ENCODE data around the gene RPP38.

Gene RPP38

DNA sequence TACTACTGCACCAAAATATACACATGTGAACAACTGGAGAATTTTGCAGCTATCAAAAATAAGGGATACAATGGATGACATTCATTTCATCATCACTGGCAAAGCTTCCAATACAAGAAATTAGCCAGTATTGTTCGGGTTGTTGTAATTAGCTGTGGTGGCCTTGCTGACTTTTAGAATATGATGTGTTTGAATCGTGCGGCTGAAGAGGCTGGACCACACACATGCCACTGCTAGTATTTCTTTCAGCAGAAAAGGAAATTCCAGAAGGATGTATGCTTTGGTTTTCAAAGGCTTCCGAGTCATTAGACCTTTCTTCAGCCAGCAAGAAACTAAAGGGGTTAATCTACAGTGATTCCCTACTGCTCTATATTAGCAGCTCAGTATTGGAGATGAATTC is 16.6 kb downstream of the RPP38 start:
- DNase-seq, result no peak

DNA sequence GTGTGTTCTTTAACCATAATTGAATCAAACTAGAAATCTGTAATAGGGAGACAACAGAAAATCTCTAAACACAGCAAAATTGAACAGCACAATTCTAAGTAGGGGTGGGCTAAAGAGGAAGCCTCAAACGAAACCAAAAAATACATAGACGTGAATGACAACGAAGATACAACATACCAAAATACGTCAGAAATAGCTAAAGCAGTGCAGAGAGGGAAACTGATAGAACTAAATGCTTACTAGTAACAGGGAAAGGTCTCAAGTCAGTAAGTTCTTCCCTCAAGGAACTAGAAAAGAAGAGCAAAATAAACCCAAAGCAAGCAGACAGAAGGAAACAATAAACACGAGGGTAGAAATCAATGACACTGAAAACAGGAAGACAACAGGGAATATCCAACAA is 19.1 kb downstream of the RPP38 start:
- no peak for DNase-seq

DNA sequence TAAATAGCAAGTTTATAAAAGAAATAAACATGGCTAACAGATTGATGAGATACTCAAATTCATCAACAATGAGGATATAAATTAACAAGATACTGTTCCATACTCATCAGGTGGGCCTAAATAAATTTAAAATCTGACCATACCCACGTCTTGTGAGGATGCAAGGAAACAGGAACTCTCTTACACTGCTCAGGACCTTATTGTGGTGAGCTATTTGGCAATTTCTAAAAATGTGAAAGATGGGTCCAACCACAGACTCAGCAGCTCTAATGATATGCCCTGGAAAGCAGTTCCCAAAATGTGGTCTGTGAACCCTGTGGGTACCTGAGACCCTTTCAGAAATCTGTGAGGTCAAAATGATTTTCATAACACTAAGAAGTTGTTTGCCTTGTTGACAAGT is 21.5 kb downstream of the RPP38 start:
- DNase-seq, result no peak

DNA sequence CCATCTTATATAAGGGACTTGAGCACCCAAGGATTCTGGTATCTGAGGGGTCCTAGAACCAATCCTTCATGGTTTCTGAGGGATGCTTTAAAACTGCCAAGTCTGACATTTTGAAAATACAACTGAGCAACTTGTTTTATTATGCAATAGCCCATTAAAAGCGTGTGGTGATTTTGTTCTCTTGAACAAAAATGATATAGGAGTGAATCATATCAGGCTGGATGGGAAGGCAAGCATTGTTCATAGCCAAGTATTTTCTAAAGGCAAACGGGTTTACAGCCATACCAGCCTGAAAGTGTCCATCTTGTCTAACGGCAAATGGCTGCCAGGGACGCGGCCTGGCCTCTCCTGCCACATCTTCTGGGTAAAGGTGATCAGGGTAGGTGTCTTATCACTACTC is 23.4 kb downstream of the RPP38 start:
- no peak for DNase-seq

DNA sequence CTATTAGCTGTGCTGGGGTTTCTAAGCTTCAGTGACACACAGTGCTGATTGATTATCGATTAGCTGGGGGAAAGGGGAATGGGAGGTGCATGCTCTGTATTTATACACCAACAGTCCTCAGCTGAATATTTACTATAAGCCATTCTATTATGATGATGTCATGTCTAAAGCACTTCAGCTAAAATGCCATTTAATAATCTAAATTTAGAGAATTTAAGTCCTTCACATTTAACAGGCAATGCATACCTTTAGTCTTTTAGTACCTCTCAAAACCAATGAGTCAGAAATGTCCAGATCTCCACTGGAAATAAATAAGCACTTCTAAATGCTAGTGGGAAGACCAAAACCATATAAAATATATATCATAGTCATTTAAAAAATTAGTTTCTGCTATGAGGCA is 24.6 kb downstream of the RPP38 start:
- DNase-seq, result no peak

DNA sequence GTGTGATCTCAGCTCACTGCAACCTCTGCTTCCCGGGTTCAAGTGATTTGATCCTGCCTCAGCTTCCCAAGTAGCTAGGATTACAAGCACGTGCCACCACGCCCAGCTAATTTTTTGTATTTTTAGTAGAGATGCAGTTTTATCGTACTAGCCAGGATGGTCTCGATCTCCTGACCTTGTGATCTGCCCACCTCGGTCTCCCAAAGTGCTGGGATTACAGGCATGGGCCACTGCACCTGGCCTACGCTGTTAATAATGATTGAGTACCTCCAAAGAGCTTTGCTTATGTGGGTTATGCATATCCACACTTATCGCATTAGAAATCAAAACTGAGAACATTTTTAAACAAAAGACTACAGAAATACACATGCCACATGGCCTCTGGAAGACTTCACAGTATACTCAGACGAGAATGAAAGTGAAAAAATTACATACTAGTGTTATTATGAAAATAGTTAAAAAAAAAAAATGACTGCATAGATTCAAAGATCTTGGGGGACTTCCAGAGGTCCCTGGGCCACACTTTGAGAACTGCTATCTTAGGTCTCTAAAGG is 25.4 kb downstream of the RPP38 start:
- DNase-seq, result no peak

DNA sequence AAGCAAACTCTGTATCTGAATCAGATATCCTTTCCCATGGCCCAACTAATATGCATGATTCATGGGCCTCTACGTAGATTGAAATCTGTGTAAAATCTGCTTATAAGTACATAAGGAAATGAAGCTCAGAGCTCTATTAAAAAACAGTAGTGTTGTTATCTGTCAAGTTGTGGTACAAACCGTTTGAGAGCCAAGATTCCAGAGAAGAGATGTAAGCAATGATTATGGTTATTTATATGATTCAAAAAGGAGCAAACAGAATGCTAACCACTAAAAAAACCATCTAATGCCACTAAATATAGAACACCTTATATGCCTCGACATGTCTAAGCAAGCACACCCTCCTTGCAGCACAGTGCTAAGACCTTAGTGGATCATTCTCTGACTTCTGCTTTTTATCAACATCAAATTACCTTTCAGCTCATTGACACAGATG is 26.6 kb downstream of the RPP38 start:
- DNase-seq, result no peak

DNA sequence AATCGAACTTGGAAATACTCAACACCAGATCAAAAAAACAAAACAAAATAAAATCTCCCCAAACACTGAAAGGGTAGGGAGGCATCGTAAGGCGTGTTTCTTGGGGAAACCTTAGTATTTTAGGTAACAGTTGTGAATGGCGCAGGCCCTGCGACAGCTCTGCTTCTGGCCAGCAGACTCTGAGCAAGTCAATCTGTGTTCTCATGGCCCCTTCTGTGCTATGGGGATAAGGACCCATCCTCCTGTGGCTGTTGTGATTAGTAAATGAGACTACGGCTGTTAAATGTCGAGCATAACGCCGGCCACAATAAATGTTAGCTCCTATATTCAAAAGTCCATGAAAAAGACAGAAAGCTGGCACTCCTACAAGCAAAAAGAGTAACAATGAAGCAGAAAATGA is 27.0 kb downstream of the RPP38 start:
- no peak for DNase-seq

DNA sequence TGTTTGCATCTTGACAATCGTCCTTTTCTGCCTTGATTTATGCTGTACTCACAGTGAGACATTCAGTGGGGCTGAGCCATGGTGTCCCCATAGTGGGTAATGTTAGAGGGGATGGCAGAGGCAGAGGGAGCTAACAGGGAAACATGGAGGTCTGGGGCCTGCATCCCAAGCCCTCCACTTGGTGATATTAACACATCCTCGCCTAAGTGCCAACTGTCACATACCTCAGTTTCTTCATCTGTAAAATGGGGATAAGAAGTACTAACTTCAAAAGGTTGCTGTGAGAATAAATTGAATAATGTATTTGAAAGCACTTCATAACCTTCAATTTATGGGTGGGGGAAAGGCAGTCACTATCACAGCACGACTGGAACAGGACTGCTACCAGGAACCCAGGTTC is 27.8 kb downstream of the RPP38 start:
- DNase-seq, result no peak

DNA sequence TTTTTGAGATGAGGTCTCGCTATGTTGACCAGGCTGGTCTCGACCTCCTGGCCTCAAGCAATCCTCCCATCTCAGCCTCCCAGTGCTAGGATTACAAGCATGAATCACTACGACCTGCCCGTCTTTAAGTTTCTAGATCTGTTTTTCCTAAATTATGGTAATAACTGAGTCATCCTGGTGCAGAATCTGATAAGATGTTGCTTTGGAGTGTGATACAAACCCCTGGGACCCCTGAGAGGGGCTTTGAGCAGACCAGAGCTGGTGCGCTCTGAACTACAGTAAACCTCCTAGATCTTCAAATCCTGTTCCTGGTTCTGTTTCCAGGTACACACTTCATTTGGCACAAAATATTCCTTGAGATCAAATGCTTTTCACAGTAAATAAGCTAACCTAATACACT is 34.2 kb downstream of the RPP38 start:
- DNase-seq, result no peak

DNA sequence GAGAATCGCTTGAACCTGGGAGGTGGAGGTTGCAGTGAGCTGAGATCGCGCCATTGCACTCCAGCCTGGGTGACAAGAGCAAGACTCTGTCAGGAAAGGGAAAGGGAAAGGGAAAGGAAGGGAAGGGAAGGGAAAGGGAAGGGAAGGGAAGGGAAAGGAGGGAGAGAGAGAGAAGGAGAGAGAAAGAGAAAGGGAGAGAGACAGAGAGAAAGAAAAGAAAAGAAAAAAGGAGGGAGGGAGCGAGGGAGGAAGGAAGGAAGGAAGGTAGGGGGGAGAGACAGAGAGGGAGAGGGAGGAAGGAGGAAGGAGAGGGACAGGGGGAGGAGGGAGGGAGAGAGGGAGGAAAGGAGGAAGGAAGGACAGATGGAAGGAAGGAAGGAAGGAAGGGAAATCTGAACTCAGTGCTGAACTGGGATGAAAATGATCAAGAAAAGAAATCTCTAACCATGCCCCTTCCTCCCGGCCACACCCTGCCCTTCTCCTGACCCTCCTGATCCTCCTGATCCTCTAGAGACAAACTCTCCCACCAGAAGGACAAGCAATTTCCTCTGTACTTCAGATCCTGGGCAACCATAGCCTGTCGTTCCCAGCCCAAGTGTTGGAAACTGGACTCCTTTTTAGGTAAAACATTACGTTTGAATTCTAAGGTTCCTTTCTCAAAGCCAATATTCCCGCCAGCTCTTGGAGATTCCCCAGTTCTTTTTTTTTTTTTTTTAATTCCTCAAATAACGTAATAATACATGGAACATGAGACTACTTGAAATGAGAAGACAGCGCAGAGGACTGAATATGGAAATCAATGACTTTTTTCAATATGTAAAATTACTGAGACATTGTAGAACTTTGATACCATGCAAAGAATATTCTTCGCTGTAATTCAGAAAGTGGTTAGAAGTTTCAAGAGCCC is 39.2 kb downstream of the RPP38 start:
- no peak for DNase-seq

DNA sequence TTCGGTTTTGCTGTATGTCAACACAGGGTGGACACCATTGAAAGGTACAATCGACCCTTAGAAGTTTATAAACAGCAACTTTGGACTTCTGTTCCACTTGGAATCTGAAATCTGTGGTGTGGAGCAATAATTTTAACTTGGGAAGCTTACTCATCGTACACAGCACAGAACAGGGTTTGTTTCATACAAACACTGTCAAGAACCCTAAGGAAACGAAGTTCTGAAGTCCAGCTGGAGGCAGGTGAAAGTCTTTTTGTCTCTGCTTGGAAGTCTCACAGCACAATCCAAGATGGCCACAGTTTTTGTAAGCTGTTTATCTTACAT is 39.8 kb downstream of the RPP38 start:
- no peak for DNase-seq

DNA sequence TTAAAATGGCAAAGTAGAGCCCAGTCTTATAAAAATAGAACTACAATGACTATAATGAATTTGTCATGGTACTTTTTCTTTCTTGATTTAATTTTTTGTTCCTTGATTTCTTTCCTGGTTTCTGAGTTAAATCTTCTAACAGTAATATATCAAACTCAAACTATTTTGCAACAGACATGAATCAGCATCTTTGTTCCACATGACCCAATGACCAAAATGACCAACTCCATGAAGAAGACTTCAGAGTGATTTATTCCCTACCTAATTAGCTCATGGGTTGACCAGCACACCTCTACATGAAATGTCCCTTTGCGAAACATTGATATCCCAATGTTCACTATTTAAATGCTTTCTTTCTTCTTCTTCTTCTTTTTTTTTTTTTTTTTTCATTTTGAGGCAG is 40.5 kb downstream of the RPP38 start:
- DNase-seq, result no peak

DNA sequence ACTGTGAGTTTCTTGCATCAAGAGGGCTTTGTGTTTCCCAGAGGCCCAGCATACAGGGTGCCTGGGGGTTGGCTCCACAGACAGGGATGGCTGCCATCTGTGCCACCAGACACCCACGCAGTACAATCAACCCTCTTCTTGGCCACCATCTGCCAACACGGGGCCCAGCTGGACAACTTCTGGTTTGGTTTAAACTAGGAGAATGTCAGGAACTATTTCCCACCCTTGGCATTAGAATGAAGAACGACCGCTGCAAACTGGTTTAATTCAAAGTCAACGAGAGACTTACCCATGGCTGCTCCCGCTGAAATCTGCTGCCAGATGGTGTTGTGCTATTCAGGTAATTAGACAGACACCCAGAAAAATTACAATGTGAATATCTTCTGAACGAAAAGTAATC is 43.5 kb downstream of the RPP38 start:
- DNase-seq, result peak; percentile 77

DNA sequence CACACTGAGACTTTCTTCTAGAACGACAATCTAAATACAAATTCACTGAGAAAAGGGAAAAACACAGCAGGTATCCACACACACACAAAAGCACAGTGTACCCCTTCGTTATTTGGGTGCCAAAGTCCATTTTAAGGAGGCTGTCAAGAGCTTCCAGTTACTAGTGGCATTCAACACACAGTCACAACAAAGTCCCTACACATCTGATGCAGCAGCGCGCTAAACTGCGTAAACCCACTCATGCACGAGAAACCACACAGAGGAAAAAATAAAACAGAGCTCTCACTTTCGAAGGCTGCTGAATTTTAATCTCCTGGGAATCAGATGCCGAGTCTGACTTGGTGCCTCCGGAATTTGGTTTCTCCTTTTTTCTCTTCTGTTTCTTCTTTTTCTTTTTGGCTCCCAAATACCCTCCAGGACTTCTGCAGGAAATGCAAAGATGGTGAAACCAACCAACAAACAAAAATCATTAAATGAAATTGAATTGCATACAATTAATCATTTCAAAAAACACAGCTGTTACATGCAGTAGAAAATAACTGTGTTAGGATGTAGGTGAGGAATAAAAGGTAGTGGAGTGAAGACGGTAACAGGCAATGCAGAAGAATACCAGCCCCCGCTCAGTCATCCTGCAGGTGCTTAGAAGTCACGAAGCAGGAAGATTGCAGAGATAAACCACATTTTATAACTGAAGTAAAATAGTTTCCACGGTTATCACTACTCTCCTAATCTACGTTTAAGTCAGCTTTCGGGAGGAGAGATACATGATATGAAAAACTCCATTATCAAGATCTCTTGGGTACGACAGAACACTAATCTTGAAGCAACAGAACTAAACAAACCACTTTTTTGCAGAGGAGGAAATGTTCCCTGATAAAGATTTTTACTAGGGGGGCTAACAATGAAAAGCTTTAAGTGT is 44.2 kb downstream of the RPP38 start:
- peak; percentile 74 for DNase-seq

DNA sequence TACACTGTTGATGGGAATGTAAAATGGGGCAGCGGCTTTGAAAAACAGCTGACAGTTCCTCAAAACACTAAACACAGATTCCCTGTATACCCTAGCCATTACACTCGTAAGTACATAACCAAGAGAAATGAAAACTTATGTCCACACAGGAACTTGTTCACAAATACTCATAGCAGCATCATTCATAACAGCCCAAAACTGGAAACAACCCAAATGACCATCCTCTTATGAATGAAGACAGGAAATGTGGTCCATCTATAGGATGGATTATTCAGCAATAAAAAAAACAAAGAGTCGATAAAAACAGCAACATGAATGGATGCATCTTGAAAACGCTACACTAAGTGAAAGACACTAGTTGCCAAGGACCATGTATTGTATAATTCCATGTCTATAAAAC is 47.6 kb downstream of the RPP38 start:
- no peak for DNase-seq

DNA sequence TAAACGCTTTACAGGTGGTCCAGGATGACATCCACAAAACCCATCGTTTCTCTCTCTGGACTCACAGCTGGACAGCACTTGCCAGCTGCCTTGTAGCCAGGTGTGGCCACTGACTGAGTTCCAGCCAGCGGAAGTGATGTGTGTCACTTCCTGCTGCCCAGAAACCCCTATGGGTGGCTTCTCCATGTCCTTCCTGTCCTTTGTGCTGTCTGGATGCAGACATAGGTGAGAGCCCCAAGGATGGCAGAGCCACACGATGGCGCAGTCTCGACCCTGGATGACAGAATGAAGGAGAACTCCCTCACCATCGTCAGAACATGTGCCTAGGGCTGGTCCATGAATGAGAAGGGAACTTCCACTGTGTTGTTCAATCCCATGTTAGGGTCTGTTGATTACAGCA is 49.2 kb downstream of the RPP38 start:
- no peak for DNase-seq

DNA sequence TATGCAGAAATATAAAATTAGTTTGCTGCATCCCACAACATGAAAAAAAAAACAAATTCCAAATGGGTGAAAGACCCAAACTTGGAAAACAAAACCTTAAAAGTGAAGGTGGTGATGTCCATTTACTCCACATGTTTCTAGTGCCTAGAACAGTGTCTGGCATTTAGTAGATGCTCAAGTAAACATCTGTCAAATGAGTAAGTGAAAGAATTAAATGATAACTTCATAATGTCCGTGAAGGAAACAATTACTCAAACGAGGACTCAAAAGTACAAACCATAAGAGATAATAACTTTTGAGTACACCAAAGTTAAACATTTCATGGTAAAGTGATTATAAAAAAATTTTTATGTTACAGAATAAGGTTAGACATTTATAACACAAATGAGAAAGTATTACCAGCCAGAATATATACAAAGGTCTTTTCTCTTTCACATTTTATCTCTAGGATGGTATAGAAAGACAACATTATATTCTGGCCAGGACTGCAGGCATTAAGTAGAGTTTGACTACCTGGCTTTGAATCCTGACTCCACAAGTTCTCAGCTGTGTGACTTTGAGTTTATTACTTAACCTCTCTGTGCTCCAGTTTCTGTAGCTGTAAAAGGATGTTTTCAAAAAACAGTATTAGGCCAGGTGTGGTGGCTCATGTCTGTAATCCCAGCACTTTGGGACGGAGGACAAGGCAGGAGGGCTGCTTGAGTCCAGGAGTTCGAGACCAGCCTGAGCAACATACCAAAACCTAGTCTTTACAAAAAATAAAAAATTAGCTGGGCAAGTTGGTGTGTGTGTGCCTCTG is 50.6 kb downstream of the RPP38 start:
- no peak for DNase-seq

DNA sequence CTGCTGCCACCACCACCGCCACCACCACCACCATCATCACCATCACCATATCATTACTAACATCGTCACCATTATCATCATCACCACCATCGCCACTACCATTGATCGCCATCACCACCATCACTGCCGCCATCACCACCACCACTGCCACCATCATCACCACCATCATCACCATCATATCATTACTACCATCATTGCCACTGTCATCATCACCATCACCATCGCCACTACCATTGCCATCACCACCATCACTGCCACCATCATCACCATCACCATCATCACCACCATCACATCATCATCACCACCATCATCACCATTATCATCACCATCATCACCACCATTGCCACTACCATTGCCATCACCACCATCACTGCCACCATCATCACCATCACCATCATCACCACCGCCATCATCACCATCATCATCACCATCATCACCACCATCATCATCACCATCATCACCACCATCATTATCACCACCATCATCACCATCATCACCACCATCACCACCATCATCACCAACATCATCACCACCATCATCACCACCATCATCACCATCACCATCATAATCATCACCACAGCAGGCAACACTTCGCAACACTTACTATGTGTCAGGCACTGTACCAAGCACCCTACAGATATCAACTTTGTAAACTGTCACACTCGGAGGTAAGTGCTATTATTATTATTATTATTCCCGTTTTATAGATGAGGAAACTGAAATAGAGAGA is 52.1 kb downstream of the RPP38 start:
- DNase-seq, result no peak

DNA sequence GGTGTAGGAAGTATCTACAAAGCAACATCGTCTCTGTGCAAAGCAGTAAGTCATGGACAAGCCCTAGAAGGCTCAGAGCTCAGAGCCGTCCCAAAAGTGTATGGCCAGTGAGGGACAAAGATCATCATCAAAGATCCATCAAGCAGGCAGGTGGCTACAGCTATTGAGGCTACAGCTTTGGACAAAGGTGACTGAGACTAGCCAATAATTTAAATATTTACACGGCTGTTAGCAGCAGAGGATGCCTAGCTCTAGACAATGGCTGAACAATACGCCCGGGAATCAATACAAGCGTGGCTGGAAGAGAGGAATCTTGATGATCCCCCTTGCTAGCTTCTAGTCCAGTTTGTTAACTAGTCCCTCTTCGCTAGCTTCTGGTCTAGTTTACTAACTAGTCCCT is 53.4 kb downstream of the RPP38 start:
- DNase-seq, result no peak

DNA sequence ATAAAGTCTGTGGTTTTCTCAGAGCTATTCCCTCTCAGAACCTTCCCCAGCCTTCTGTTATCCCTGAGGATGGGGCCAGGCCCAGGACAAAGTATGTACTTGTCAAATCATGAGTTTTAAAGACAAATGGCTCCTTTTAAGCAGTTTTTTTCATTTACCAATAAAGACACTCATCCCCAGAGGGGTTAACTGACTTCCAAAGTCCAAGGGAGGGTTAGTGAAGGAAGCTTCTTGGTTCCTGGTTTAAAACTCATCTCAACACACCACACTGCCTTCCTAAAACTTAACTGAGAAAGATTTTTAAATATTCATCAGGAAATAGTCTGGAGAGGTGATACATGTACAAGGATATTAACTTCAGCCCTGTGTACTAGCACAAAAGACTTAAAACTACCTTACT is 55.4 kb downstream of the RPP38 start:
- DNase-seq, result no peak
